ENCODE results near the gene SEPTIN5.
A peak's percentile ranks its signal among the peaks of the same experiment; 100 is the strongest.

Gene SEPTIN5

GRCh38 chr22:19708321-19709011 is 5.8 kb upstream of the SEPTIN5 start:
- H3K4me3 ChIP-seq (replicated peaks; ENCODE audit: low read depth, low read length): no peak overlapping the region
- no peak for TF ChIP-seq CTCF (IDR thresholded peaks at IDR 0.05; ENCODE audit: low read length, missing control alignments)
- DNase-seq (ENCODE audit: low read depth): no peak

- no peak for TF ChIP-seq CTCF (IDR thresholded peaks at IDR 0.05; ENCODE audit: low read length, missing control alignments)
- no peak for DNase-seq (ENCODE audit: low read depth)
- no peak overlapping the region for H3K4me3 ChIP-seq (replicated peaks; ENCODE audit: low read depth, low read length)
Measured at GRCh38 chr22:19709063-19709769, 5.1 kb upstream of the SEPTIN5 start.

- no peak overlapping the region for H3K4me3 ChIP-seq (replicated peaks; ENCODE audit: low read depth, low read length)
- no peak for DNase-seq (ENCODE audit: low read depth)
Measured at GRCh38 chr22:19710020-19710768, 4.1 kb upstream of the SEPTIN5 start.

GRCh38 chr22:19710769-19711106 is 3.6 kb upstream of the SEPTIN5 start:
- TF ChIP-seq CTCF (IDR thresholded peaks at IDR 0.05; ENCODE audit: low read length, missing control alignments): no peak
- H3K4me3 ChIP-seq (replicated peaks; ENCODE audit: low read depth, low read length): no peak overlapping the region
- no peak for DNase-seq (ENCODE audit: low read depth)

More at GRCh38 chr22:19710020-19710768, 4.1 kb upstream of the SEPTIN5 start:
- TF ChIP-seq CTCF (IDR thresholded peaks at IDR 0.05; ENCODE audit: low read length, missing control alignments): no peak

GRCh38 chr22:19713245-19713644 is 1.1 kb upstream of the SEPTIN5 start:
- no peak for DNase-seq (ENCODE audit: low read depth)
- no peak for TF ChIP-seq CTCF (IDR thresholded peaks at IDR 0.05; ENCODE audit: low read length, missing control alignments)
- H3K4me3 ChIP-seq (replicated peaks; ENCODE audit: low read depth, low read length): no peak overlapping the region

- TF ChIP-seq CTCF (IDR thresholded peaks at IDR 0.05; ENCODE audit: low read length, missing control alignments): no peak
- peak overlapping the region; percentile 36 for H3K4me3 ChIP-seq (replicated peaks; ENCODE audit: low read depth, low read length)
- no peak for DNase-seq (ENCODE audit: low read depth)
Measured at GRCh38 chr22:19713650-19714311, 522 bp upstream of the SEPTIN5 start.

All from fibroblast of pulmonary artery (primary cell).